GM12878 (cell line): ENCODE measurements around the gene B3GAT1.

ENCODE experiments used
- CHD2 ChIP-seq: IDR thresholded peaks from 2 replicates; pipeline ENCODE4 v1.6.1; 2011; ENCODE audit warnings: low read depth, low read length, improper control_type of control experiment, borderline replicate concordance
- GABPA ChIP-seq: IDR thresholded peaks from 2 replicates; pipeline ENCODE4 v1.6.1; 2014; ENCODE audit warnings: antibody characterized with exemption, low read depth, mild to moderate bottlenecking, inconsistent platforms
- IKZF1 ChIP-seq: fragments of 450-650 bp; conservative IDR thresholded peaks from 2 replicates; pipeline ENCODE4 v1.6.1; 2017; ENCODE audit warnings: antibody characterized with exemption, mild to moderate bottlenecking
- POLR2AphosphoS5 ChIP-seq: IDR thresholded peaks from 2 replicates; pipeline ENCODE4 v1.6.1; 2011; ENCODE audit warnings: mild to moderate bottlenecking, low read length, inconsistent platforms
- RAD21 ChIP-seq: IDR thresholded peaks from 2 replicates; pipeline ENCODE4 v1.6.1; 2011; ENCODE audit warnings: mild to moderate bottlenecking, low read depth, low read length, moderate library complexity; ENCODE audit not compliant: insufficient read depth
- TAF1 ChIP-seq: IDR thresholded peaks from 2 replicates; pipeline ENCODE4 v1.6.1; 2011; ENCODE audit warnings: mild to moderate bottlenecking, low read depth, low read length, borderline replicate concordance

DNA sequence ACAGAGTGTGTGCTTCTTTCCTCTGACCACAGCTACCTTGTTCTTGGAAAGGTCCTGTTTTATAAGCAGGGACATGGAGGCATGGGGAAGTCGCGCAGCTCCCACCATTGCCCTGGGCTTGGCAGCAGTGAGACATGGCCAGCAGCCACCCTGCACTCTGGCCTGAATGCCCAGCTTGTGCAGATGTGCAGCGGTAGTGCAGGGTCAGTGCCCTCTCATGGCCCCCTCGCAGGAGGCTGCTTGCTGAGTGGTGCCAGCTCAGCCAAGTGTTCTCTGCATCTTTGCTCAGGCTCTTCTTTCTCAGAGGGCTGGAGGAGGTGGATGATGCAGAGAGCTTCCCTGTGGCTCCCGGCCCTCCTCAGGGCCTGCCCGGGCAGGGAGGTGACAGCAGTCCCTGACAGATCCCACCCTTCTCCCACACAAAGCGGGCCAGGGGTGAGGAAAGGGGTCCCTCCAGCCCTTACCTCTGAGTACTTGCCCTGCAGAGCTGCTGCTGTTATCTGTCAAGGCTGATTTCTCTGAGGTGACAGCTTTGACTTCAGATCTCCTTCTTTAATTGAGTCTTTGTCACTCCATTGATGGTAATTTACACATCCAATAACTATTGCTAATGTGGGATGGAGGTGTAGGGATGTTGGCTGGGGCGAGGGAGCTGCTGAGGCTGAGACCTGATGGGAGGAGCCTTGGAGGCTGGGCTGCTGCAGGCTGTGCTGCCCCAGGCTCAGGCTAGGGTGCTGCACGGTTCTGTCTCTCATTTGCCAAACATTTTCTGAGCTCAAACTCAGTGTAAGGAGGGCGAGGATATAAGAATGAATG, 47.4 kb upstream of the B3GAT1 start:
- TF ChIP-seq RAD21 (no peak), GABPA (no peak), TAF1 (no peak), POLR2AphosphoS5 (no peak), IKZF1 (no peak), CHD2 (no peak)
